ENCODE data around the gene IKBKE. TPM values are rescaled to one million over a fixed set of nuclear protein-coding genes. Genes with fewer than 3 reads are reported as not detected.

IKBKE gene
- total and polyA plus RNA-seq, 4 donors: 2.2 to 4.4 (median 3.6) TPM

- 35% methylated on average over 5 of the region's 15 CpGs for WGBS (ENCODE audit: insufficient coverage)
- no peak overlapping the region for H3K27ac ChIP-seq (ENCODE audit: low read depth, low read length)
- H3K4me3 ChIP-seq (ENCODE audit: low read depth, low read length): peak overlapping the region; percentile 31
- H3K9me3 ChIP-seq (ENCODE audit: control insufficient read depth, insufficient read depth, low read length): no peaks in the 10 kb centered on the region
- peaks cover 35% of the 10 kb centered on the region for H3K4me1 ChIP-seq (ENCODE audit: control insufficient read depth, insufficient read depth, low read length)
- no peaks in the 10 kb centered on the region for H3K36me3 ChIP-seq (ENCODE audit: control insufficient read depth, insufficient read depth, low read length)
- no peak for DNase-seq (ENCODE audit: low read depth in 4 of 6, low spot score in 6 of 6)
- peaks cover 54% of the 10 kb centered on the region for H3K27me3 ChIP-seq (ENCODE audit: control insufficient read depth, insufficient read depth, low read length)
Observed at GRCh38 chr1:206508130-206508889, 38.0 kb downstream of the IKBKE start.

GRCh38 chr1:206508956-206509355, 38.7 kb downstream of the IKBKE start:
- no peak overlapping the region for H3K27ac ChIP-seq (ENCODE audit: low read depth, low read length)
- H3K36me3 ChIP-seq (ENCODE audit: control insufficient read depth, insufficient read depth, low read length): no peaks in the 10 kb centered on the region
- peaks cover 49% of the 10 kb centered on the region for H3K27me3 ChIP-seq (ENCODE audit: control insufficient read depth, insufficient read depth, low read length)
- H3K9me3 ChIP-seq (ENCODE audit: control insufficient read depth, insufficient read depth, low read length): no peaks in the 10 kb centered on the region
- peak in 1 of 6 donors; percentile 66 for DNase-seq (ENCODE audit: low read depth in 4 of 6, low spot score in 6 of 6)
- peaks cover 39% of the 10 kb centered on the region for H3K4me1 ChIP-seq (ENCODE audit: control insufficient read depth, insufficient read depth, low read length)
- 25% methylated on average over 2 of the region's 6 CpGs for WGBS (ENCODE audit: insufficient coverage)
- H3K4me3 ChIP-seq (ENCODE audit: low read depth, low read length): peak overlapping the region; percentile 31

GRCh38 chr1:206509612-206510257, 39.5 kb downstream of the IKBKE start:
- H3K27me3 ChIP-seq (ENCODE audit: control insufficient read depth, insufficient read depth, low read length): peaks cover 44% of the 10 kb centered on the region
- H3K36me3 ChIP-seq (ENCODE audit: control insufficient read depth, insufficient read depth, low read length): no peaks in the 10 kb centered on the region
- H3K4me1 ChIP-seq (ENCODE audit: control insufficient read depth, insufficient read depth, low read length): peaks cover 39% of the 10 kb centered on the region
- no peak for DNase-seq (ENCODE audit: low read depth in 4 of 6, low spot score in 6 of 6)
- H3K27ac ChIP-seq (ENCODE audit: low read depth, low read length): no peak overlapping the region
- WGBS (ENCODE audit: insufficient coverage): 52% methylated on average over 6 of the region's 12 CpGs
- H3K4me3 ChIP-seq (ENCODE audit: low read depth, low read length): no peak overlapping the region
- no peaks in the 10 kb centered on the region for H3K9me3 ChIP-seq (ENCODE audit: control insufficient read depth, insufficient read depth, low read length)

- no peaks in the 10 kb centered on the region for H3K36me3 ChIP-seq (ENCODE audit: control insufficient read depth, insufficient read depth, low read length)
- no peak overlapping the region for H3K27ac ChIP-seq (ENCODE audit: low read depth, low read length)
- no peak for DNase-seq (ENCODE audit: low read depth in 4 of 6, low spot score in 6 of 6)
- H3K4me3 ChIP-seq (ENCODE audit: low read depth, low read length): no peak overlapping the region
- peaks cover 39% of the 10 kb centered on the region for H3K4me1 ChIP-seq (ENCODE audit: control insufficient read depth, insufficient read depth, low read length)
- H3K27me3 ChIP-seq (ENCODE audit: control insufficient read depth, insufficient read depth, low read length): peaks cover 38% of the 10 kb centered on the region
- no peaks in the 10 kb centered on the region for H3K9me3 ChIP-seq (ENCODE audit: control insufficient read depth, insufficient read depth, low read length)
- WGBS (ENCODE audit: insufficient coverage): 97% methylated on average over 3 of the region's 5 CpGs
Observed at GRCh38 chr1:206510371-206510770, 40.1 kb downstream of the IKBKE start.

- Histone ChIP-seq H3K4me1 (ENCODE audit: control insufficient read depth, insufficient read depth, low read length) (peaks cover 35% of the 10 kb centered on the region), H3K27me3 (ENCODE audit: control insufficient read depth, insufficient read depth, low read length) (peaks cover 26% of the 10 kb centered on the region), H3K27ac (ENCODE audit: low read depth, low read length) (peak overlapping the region; percentile 33), H3K4me3 (ENCODE audit: low read depth, low read length) (no peak overlapping the region), H3K36me3 (ENCODE audit: control insufficient read depth, insufficient read depth, low read length) (no peaks in the 10 kb centered on the region), H3K9me3 (ENCODE audit: control insufficient read depth, insufficient read depth, low read length) (no peaks in the 10 kb centered on the region)
- 48% methylated on average over 12 of the region's 14 CpGs for WGBS (ENCODE audit: insufficient coverage)
- peak in 1 of 6 donors; percentile 37 for DNase-seq (ENCODE audit: low read depth in 4 of 6, low spot score in 6 of 6)
Observed at GRCh38 chr1:206511362-206512057, 41.2 kb downstream of the IKBKE start.

- peak in 2 of 6 donors; percentile 37 to 77 for DNase-seq (ENCODE audit: low read depth in 4 of 6, low spot score in 6 of 6)
- H3K4me1 ChIP-seq (ENCODE audit: control insufficient read depth, insufficient read depth, low read length): peaks cover 28% of the 10 kb centered on the region
- no peak overlapping the region for H3K4me3 ChIP-seq (ENCODE audit: low read depth, low read length)
- 57% methylated on average over 3 of the region's 14 CpGs for WGBS (ENCODE audit: insufficient coverage)
- no peaks in the 10 kb centered on the region for H3K36me3 ChIP-seq (ENCODE audit: control insufficient read depth, insufficient read depth, low read length)
- H3K27me3 ChIP-seq (ENCODE audit: control insufficient read depth, insufficient read depth, low read length): peaks cover 19% of the 10 kb centered on the region
- H3K27ac ChIP-seq (ENCODE audit: low read depth, low read length): peak overlapping the region; percentile 33
- no peaks in the 10 kb centered on the region for H3K9me3 ChIP-seq (ENCODE audit: control insufficient read depth, insufficient read depth, low read length)
Observed at GRCh38 chr1:206512058-206512850, 42.0 kb downstream of the IKBKE start.

- Histone ChIP-seq H3K9me3 (ENCODE audit: control insufficient read depth, insufficient read depth, low read length) (no peaks in the 10 kb centered on the region), H3K36me3 (ENCODE audit: control insufficient read depth, insufficient read depth, low read length) (no peaks in the 10 kb centered on the region), H3K27me3 (ENCODE audit: control insufficient read depth, insufficient read depth, low read length) (peaks cover 13% of the 10 kb centered on the region), H3K4me3 (ENCODE audit: low read depth, low read length) (no peak overlapping the region), H3K4me1 (ENCODE audit: control insufficient read depth, insufficient read depth, low read length) (peaks cover 24% of the 10 kb centered on the region), H3K27ac (ENCODE audit: low read depth, low read length) (no peak overlapping the region)
- no peak for DNase-seq (ENCODE audit: low read depth in 4 of 6, low spot score in 6 of 6)
- WGBS (ENCODE audit: insufficient coverage): 90% methylated on average over 3 of the region's 4 CpGs
Observed at GRCh38 chr1:206512851-206513180, 42.5 kb downstream of the IKBKE start.

GRCh38 chr1:206513312-206514111, 43.2 kb downstream of the IKBKE start:
- Histone ChIP-seq H3K9me3 (ENCODE audit: control insufficient read depth, insufficient read depth, low read length) (no peaks in the 10 kb centered on the region), H3K27ac (ENCODE audit: low read depth, low read length) (no peak overlapping the region), H3K4me3 (ENCODE audit: low read depth, low read length) (no peak overlapping the region), H3K36me3 (ENCODE audit: control insufficient read depth, insufficient read depth, low read length) (no peaks in the 10 kb centered on the region), H3K4me1 (ENCODE audit: control insufficient read depth, insufficient read depth, low read length) (peaks cover 17% of the 10 kb centered on the region), H3K27me3 (ENCODE audit: control insufficient read depth, insufficient read depth, low read length) (peaks cover 6% of the 10 kb centered on the region)
- WGBS (ENCODE audit: insufficient coverage): 63% methylated on average over 10 of the region's 11 CpGs
- peak in 1 of 6 donors; percentile 63 for DNase-seq (ENCODE audit: low read depth in 4 of 6, low spot score in 6 of 6)
